SH-SY5Y (cell line): Measurements from ENCODE around the gene SLC9C2.

Experiments used
- GATA2 ChIP-seq: IDR thresholded peaks from 2 replicates; pipeline ENCODE4 v1.6.1; 2011; ENCODE audit warnings: mild to moderate bottlenecking, low read depth, low read length
- GATA3 ChIP-seq: IDR thresholded peaks from 2 replicates; pipeline ENCODE4 v1.6.1; 2011; ENCODE audit warnings: low read depth, mild to moderate bottlenecking, low read length, moderate library complexity

DNA sequence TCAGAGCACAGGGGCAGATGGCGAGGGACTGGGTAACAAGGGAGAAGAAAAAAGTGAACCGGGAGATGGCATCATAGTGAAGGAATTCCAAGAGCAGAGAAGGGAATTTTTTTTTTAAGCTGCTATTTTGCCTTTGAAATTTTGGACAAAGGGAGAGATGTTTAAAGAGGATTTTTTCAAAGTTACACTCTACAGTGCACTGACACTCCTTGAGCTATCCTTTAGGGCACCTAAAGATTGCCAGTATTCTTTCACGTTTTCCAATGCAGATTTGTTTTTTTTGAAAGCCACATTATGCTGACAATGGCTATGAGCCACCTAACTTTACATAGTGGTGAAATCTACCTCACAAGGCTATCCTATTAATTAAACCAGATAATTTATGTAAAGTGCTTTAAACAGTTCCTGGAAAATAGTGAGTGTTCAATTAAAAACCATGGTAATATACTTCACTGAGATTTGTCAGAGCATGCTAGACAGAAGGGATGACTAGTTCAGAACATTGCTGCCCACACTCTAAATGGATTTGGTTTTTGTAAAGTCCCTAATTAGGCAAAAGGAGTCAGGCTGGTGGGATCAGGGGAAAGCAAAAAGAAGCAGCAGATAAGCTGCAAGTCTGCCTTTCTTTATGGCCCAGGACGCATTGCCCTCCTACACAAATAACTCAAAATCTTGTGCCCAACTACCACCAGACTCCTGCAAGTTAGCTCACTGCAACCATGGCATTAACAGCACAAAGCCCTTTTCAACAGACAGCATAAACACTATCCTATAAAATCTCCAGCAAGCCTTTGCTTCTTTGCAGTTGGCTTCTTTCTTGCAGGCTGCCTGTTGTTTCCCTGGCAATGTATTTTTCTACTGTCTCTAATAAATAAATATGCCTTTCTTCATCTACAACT lies 71.8 kb downstream of the SLC9C2 start:
- TF ChIP-seq GATA2 (no peak), GATA3 (no peak)
